Liver (tissue), 9 donors: ENCODE data around the gene ATP4A. TPM values are rescaled to one million over a fixed set of nuclear protein-coding genes. Genes with fewer than 3 reads are reported as not detected.

Experiments
- DNase-seq: peaks from one replicate; pipeline ENCODE4 v3.0.0-alpha.2; 2017; ENCODE audit warnings: low spot score
- H3K27ac ChIP-seq, 2 donors: one replicate each; pipeline ENCODE4 v1.7.0; 2013; ENCODE audit warnings: inconsistent platforms in 2 of 2, low read length in 2 of 2, control low read depth in 1 of 2, low read depth in 1 of 2, mild to moderate bottlenecking in 1 of 2
- H3K27me3 ChIP-seq, 4 donors: one replicate each; pipeline versions ENCODE4 v1.6.1 to v1.7.0; 2013; ENCODE audit warnings: low read length in 3 of 4, inconsistent platforms in 1 of 4, mild to moderate bottlenecking in 1 of 4, moderate library complexity in 1 of 4; ENCODE audit not compliant: control insufficient read depth in 4 of 4, insufficient read depth in 4 of 4
- H3K36me3 ChIP-seq, 4 donors: one replicate each; pipeline versions ENCODE4 v1.6.1 to v1.7.0; 2013; ENCODE audit warnings: low read length in 3 of 4, mild to moderate bottlenecking in 3 of 4, low read depth in 1 of 4, moderate library complexity in 1 of 4; ENCODE audit not compliant: control insufficient read depth in 4 of 4, insufficient read depth in 3 of 4
- H3K4me1 ChIP-seq, 4 donors: one replicate each; pipeline versions ENCODE4 v1.6.1 to v1.7.0; 2013; ENCODE audit warnings: low read length in 3 of 4, mild to moderate bottlenecking in 3 of 4, moderate library complexity in 1 of 4; ENCODE audit not compliant: control insufficient read depth in 4 of 4, insufficient read depth in 4 of 4
- H3K4me3 ChIP-seq, 3 donors: one replicate each; pipeline versions ENCODE4 v1.6.1 to v1.7.0; 2013; ENCODE audit warnings: low read length in 3 of 3, control low read depth in 1 of 3, low read depth in 1 of 3, mild to moderate bottlenecking in 1 of 3
- H3K9ac ChIP-seq, 2 donors: one replicate each; pipeline ENCODE4 v1.7.0; 2013; ENCODE audit warnings: low read length in 2 of 2, mild to moderate bottlenecking in 2 of 2, moderate library complexity in 2 of 2, control low read depth in 1 of 2, low read depth in 1 of 2
- H3K9me3 ChIP-seq, 4 donors: one replicate each; pipeline versions ENCODE4 v1.6.1 to v1.7.0; 2013; ENCODE audit warnings: low read length in 3 of 4; ENCODE audit not compliant: control insufficient read depth in 4 of 4
- ATF3 ChIP-seq: IDR thresholded peaks from 2 replicates; pipeline ENCODE4 v1.6.1; 2016; ENCODE audit warnings: antibody characterized with exemption
- EGR1 ChIP-seq, 2 donors: IDR thresholded peaks; 2 replicates each; pipeline ENCODE4 v1.6.1; 2016 to 2018; ENCODE audit warnings: antibody characterized with exemption in 2 of 2, low read depth in 2 of 2
- FOXA1 ChIP-seq: IDR thresholded peaks from 2 replicates; pipeline ENCODE4 v1.6.1; 2016; ENCODE audit warnings: antibody characterized with exemption
- FOXA2 ChIP-seq: IDR thresholded peaks from 2 replicates; pipeline ENCODE4 v1.6.1; 2016; ENCODE audit warnings: antibody characterized with exemption
- GABPA ChIP-seq, 2 donors: IDR thresholded peaks in 1 of 2; conservative IDR thresholded peaks in 1 of 2; 2 replicates each; pipeline ENCODE4 v1.6.1; 2016; ENCODE audit warnings: antibody characterized with exemption in 2 of 2, mild to moderate bottlenecking in 1 of 2, moderate library complexity in 1 of 2
- HNF4A ChIP-seq, 2 donors: conservative IDR thresholded peaks; 2 replicates each; pipeline ENCODE4 v1.6.1; 2016; ENCODE audit warnings: antibody characterized with exemption in 2 of 2, mild to moderate bottlenecking in 2 of 2
- HNF4G ChIP-seq: IDR thresholded peaks from 2 replicates; pipeline ENCODE4 v1.6.1; 2016; ENCODE audit warnings: antibody characterized with exemption
- MAX ChIP-seq: IDR thresholded peaks from 2 replicates; pipeline ENCODE4 v1.6.1; 2016; ENCODE audit warnings: antibody characterized with exemption
- RAD21 ChIP-seq, 2 donors: IDR thresholded peaks; 2 replicates each; pipeline ENCODE4 v1.6.1; 2016; ENCODE audit warnings: antibody characterized with exemption in 2 of 2, mild to moderate bottlenecking in 2 of 2
- RXRA ChIP-seq, 2 donors: IDR thresholded peaks; 2 replicates each; pipeline ENCODE4 v1.6.1; 2017 to 2018; ENCODE audit warnings: antibody characterized with exemption in 2 of 2, mild to moderate bottlenecking in 1 of 2
- SP1 ChIP-seq: IDR thresholded peaks from 2 replicates; pipeline ENCODE4 v1.6.1; 2018; ENCODE audit warnings: antibody characterized with exemption, mild to moderate bottlenecking
- TAF1 ChIP-seq: conservative IDR thresholded peaks from 2 replicates; pipeline ENCODE4 v1.6.1; 2016; ENCODE audit warnings: antibody characterized with exemption, mild to moderate bottlenecking
- YY1 ChIP-seq: IDR thresholded peaks from 2 replicates; pipeline ENCODE4 v1.6.1; 2016; ENCODE audit warnings: antibody characterized with exemption, mild to moderate bottlenecking
- ZBTB33 ChIP-seq: IDR thresholded peaks from 2 replicates; pipeline ENCODE4 v1.6.1; 2016; ENCODE audit warnings: antibody characterized with exemption
- WGBS: extraction: QIAGEN DNeasy Blood & Tissue Kit; methylation state at CpG from one replicate; pipeline ENCODE4 v1.1.7; 2013; 5-methylcytosine and 5-hydroxymethylcytosine counted together
- polyA plus RNA-seq, 2 donors: library from polyadenylated mRNA; stranded (reverse) in 1 of 2; unstranded in 1 of 2; fragments of 200-250 nt in 1 of 2; fragments of >200 nt in 1 of 2; fragmentation: Nextera tagmentation in 1 of 2; extraction: Ambion mirVana in 1 of 2; gene quantifications; one replicate each; pipeline versions ENCODE4 v1.2.1 to v1.2.3, GENCODE V29; 2013 to 2015
- total RNA-seq, 2 donors: library from RNA; depleted of rRNA; stranded (reverse); fragments of >200 nt; gene quantifications; one replicate each; pipeline ENCODE4 v1.2.3, GENCODE V29; 2014
- TF ChIP-seq, protein P1 (sequence below): fragments of 150-350 bp; IDR thresholded peaks from 2 replicates; pipeline ENCODE4 v1.5.1; 2017; ENCODE audit warnings: improper control_type of control experiment, low read depth, low read length; ENCODE audit not compliant: missing input control
- donor health status: healthy.
- donor health status: healthy.
- donor health status: healthy.
- donor health status: healthy.
- donor health status: healthy.

The ATP4A gene
- total and polyA plus RNA-seq, 4 donors, result not detected

GRCh38 chr19:35553385-35554000 is 10.0 kb downstream of the ATP4A start:
- no peak for DNase-seq
- H3K9ac ChIP-seq, result no peak overlapping the region
- 76% methylated on average over 14 of the region's 14 CpGs for WGBS
- no peaks in the 10 kb centered on the region for H3K9me3 ChIP-seq
- TF ChIP-seq HNF4A (conservative IDR thresholded peaks at IDR 0.05) (no peak), RAD21 (IDR thresholded peaks at IDR 0.05) (no peak), RXRA (IDR thresholded peaks at IDR 0.05) (no peak), ATF3 (no peak), ZBTB33 (no peak), HNF4G (no peak), GABPA (IDR thresholded peaks at IDR 0.05 in 1 of 2, conservative IDR thresholded peaks at IDR 0.05 in 1 of 2) (no peak), FOXA1 (no peak), SP1 (no peak), YY1 (no peak)
- TF ChIP-seq, protein P1, sequence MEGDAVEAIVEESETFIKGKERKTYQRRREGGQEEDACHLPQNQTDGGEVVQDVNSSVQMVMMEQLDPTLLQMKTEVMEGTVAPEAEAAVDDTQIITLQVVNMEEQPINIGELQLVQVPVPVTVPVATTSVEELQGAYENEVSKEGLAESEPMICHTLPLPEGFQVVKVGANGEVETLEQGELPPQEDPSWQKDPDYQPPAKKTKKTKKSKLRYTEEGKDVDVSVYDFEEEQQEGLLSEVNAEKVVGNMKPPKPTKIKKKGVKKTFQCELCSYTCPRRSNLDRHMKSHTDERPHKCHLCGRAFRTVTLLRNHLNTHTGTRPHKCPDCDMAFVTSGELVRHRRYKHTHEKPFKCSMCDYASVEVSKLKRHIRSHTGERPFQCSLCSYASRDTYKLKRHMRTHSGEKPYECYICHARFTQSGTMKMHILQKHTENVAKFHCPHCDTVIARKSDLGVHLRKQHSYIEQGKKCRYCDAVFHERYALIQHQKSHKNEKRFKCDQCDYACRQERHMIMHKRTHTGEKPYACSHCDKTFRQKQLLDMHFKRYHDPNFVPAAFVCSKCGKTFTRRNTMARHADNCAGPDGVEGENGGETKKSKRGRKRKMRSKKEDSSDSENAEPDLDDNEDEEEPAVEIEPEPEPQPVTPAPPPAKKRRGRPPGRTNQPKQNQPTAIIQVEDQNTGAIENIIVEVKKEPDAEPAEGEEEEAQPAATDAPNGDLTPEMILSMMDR, result no peak
- H3K27me3 ChIP-seq, result peaks cover 0 to 2% (median 0%) of the 10 kb centered on the region in 4 donors
- no peak overlapping the region for H3K4me3 ChIP-seq
- H3K27ac ChIP-seq, result no peak overlapping the region
- peaks cover 0 to 7% (median 4%) of the 10 kb centered on the region in 4 donors for H3K4me1 ChIP-seq
- H3K36me3 ChIP-seq, result no peaks in the 10 kb centered on the region

GRCh38 chr19:35552534-35553384 is 10.7 kb downstream of the ATP4A start:
- 72% methylated on average over 13 of the region's 13 CpGs for WGBS
- Histone ChIP-seq H3K9me3 (no peaks in the 10 kb centered on the region), H3K9ac (no peak overlapping the region), H3K27ac (no peak overlapping the region), H3K4me1 (peaks cover 0 to under 1% (median 0%) of the 10 kb centered on the region in 4 donors), H3K4me3 (no peak overlapping the region), H3K36me3 (no peaks in the 10 kb centered on the region), H3K27me3 (no peaks in the 10 kb centered on the region)
- DNase-seq, result no peak
- TF ChIP-seq TAF1, result no peak
- TF ChIP-seq SP1, result no peak
- TF ChIP-seq EGR1 (IDR thresholded peaks at IDR 0.05; ENCODE audit: low read depth in 2 of 2), result no peak
- TF ChIP-seq YY1, result no peak
- TF ChIP-seq, protein P1, result no peak
- no peak for TF ChIP-seq GABPA (IDR thresholded peaks at IDR 0.05 in 1 of 2, conservative IDR thresholded peaks at IDR 0.05 in 1 of 2)
- TF ChIP-seq FOXA2, result no peak
- no peak for TF ChIP-seq ZBTB33
- TF ChIP-seq MAX, result no peak
- TF ChIP-seq ATF3, result no peak
- TF ChIP-seq RAD21 (IDR thresholded peaks at IDR 0.05), result no peak
- TF ChIP-seq HNF4G, result no peak
